ENCODE measurements around the gene RAD51B.

The RAD51B gene

DNA sequence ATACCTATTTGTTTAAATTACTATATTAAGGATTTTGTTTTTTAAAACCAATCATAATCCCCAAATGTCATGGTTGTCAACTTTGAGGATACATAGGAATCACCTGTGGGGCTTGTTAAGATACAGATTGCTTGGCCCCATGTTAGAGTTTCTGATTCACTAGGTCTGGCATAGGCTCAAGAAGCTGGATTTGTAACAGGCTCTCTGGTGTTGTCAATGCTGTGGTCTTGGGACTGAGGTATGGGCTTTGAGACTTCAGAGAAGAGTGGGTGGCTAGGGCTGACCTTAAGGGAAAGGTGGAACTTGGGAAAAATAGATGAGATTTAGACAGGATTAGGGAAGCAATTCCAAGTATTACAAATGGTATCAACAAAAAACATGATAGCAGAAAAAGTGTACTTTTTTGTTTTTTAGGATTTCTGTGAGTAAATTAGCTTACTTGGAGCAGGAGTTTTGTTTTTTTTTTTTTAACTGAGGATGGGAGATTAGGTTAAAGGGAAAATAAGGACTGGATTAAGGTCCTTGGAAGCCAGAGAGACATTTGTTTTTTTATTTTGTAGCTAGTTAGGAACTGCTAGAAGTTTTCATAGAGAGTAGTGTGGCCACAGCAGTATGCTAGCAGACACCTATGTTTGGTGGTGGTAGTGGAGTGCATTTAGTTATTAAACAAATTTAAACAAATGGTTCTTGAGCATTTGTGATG lies 88.6 kb downstream of the RAD51B start:
- DNase-seq = no peak

DNA sequence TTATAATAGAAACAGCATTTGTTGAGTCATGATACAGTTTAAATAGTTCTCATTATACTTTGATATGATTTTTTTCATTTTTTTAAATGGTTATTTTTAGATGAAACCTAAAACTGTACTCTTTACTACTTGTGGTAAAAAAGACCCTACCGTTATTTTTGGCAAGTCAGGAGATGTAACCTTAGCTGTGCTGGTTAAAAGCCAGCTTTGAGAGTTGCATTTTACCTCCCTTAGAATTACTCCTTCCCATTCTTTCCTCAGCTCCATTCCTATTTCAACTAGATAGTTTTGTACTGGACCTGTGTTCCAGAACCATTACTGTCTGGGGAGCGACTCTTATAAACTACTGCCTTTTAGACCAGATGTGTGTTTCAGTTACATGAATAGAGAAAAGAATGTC lies 92.0 kb downstream of the RAD51B start:
- DNase-seq = no peak

- no peak for DNase-seq
These were observed 96.9 kb downstream of the RAD51B start for GRCh38 chr14:67916430-67916829.

DNA sequence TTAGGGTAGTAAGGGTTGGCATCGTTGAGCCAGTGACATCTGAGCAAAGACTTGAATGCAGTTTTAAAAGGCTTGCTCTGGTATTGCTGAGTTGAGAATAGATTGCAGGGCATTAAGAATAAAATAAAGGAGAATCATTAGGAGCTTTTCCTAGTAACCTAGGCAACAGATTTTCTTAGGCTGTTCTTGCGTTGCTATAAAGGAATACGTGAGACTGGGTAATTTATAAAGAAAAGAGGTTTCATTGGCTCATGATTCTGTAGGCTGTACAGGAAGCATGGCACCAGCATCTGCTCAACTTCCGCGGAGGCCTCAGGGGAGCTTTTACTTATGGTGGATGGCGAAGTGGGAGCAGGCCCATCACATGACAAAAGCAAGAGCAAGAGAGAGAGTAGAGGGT lies 97.4 kb downstream of the RAD51B start:
- no peak for DNase-seq

- DNase-seq = no peak
These were observed 99.3 kb downstream of the RAD51B start for GRCh38 chr14:67918838-67919237.

DNA sequence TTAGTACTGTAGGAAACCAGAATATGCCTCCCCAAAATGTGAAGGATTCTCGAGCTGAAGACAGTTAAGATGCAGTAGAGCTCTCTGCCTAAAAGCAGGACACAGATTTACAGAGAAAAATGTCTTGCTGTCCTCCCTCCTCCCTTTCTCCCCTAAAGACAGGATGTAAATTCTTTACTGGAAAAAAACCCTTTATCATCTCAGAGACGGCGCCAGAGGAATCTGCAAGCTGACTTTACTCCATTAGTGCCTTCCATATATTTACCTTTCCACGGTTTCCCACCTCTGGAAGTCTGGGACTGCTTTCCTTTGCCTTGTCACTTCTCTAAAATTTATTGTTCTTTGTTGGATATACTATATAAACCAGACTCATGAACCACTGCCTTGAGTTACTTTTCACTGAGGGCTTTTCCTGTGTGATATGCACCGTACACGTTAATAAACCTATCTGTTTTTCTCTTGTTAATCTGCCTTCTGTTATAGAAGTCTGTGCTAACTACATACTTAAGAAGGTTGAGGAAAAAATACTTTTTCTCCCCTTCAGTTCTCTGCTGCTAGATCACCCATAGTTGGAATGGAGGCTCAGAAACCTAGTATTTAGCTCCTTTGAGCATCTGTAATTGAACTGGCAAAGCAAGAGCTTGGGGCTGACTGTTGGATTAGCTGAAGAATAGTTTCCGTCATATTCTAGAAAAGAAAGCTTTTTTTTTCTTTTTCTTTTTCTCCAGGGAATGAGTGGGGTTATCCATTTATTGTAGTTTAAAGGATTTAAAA lies 99.9 kb downstream of the RAD51B start:
- no peak for DNase-seq

DNA sequence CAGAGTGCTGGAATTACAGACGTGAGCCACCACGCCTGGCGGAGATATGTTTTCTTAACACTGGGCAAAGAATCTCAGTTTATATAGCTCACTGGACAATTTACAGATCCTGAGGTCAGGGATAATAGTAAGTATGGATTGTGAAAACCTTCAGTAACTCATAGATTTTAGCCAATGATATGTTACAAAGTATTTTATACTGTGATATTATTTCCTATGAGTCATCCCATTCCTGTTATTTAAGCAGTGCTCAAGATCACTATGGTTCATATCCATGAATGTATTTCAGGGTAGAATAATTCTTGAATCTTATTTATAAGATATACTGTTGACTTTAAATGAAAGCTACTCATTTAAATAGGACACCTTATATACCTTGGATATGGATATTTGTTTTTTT lies 107.2 kb downstream of the RAD51B start:
- no peak for DNase-seq

- no peak for DNase-seq
These were observed 107.7 kb downstream of the RAD51B start for GRCh38 chr14:67927244-67927643.

GRCh38 chr14:67928375-67928774 lies 108.8 kb downstream of the RAD51B start:
- no peak for DNase-seq

GRCh38 chr14:67932708-67933246 lies 113.2 kb downstream of the RAD51B start:
- no peak for DNase-seq

GRCh38 chr14:67933266-67933665 lies 113.7 kb downstream of the RAD51B start:
- DNase-seq = no peak

DNA sequence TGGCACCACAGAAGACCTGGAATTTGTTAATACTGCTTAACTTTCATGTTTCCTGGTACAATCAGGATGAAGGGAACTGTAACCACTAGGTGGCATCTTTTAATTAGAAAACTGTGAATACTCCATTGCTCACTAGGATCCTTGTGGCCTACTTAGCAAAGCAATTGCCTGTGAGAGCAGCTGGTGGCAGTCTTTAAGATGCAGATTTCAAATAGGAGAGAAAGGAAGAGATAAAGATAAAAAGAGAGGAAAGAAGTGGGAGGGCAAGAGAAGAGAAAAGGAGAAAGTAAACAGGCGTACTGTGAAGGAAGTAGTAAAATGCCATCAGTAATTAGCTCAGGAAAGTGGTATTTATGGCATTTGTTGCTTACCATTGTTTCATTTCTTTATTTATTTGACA lies 114.5 kb downstream of the RAD51B start:
- peak; percentile 83 for DNase-seq

- DNase-seq = no peak
These were observed 115.3 kb downstream of the RAD51B start for GRCh38 chr14:67934862-67935261.

DNA sequence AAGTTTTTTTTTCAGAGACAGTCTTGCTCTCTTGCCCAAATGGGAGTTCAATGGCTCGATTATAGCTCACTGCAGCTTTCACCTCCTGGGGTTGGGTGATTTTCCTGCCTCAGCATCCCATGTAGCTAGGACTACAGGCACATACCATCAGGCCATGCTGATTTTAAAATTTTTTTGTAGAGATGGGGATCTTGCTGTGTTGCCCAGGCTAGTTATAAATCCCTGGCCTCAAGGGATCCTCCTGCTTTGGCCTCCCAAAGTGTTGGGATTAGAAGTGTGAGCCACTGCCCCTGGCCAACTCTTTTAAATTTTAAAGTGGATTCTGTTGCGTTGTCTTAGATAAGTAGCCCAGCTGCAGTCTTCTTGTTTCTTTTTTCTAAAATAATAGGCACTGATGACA lies 115.8 kb downstream of the RAD51B start:
- no peak for DNase-seq

- no peak for DNase-seq
These were observed 118.5 kb downstream of the RAD51B start for GRCh38 chr14:67938071-67938470.

- peak; percentile 29 for DNase-seq
These were observed 121.2 kb downstream of the RAD51B start for GRCh38 chr14:67940486-67941455.

GRCh38 chr14:67941456-67942018 lies 122.0 kb downstream of the RAD51B start:
- DNase-seq = no peak

- DNase-seq = no peak
These were observed 122.6 kb downstream of the RAD51B start for GRCh38 chr14:67942080-67942710.

GRCh38 chr14:67943947-67944346 lies 124.4 kb downstream of the RAD51B start:
- DNase-seq = peak; percentile 91

GRCh38 chr14:67944605-67945004 lies 125.0 kb downstream of the RAD51B start:
- DNase-seq = no peak

DNA sequence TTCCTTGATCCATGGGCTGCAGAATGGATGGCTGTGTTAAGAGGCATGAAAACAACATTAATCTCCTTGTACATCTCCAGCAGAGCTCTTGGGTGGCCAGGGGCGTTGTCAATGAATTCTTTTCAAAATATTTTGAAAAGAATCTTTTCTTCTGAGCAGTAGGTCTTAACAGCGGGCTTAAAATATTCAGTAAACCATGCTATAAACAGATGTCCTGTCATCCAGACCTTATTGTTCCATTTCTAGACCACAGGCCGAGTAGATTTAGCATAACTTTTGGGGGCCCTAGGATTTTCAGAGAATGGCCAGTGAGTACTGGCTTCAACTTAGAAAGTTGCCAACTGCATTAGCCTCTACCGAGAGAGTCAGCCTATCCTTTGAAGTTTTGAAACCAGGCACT lies 130.2 kb downstream of the RAD51B start:
- DNase-seq = no peak

DNA sequence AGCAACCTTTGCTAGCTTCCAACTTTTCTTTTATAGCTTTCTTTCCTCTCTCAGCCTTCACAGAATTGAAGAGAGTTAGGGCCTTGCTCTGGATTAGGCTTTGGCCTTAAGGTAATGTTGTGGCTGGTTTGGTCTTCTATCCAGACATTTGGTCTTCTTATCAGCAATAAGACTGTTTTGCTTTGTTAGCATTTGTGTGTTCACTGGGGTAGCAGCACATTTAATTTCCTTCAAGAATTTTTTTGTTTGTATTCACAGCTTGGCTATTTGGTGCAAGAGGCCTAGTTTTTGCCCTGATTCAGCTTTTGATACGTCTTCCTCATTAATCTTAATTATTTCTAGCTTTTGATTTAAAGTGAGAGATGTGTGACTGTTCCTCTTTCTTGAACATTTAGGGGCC lies 130.8 kb downstream of the RAD51B start:
- DNase-seq = no peak

All from NCI-H1092 treated with DMSO at 0.1 percent for 48 hours (cell line).